HFFc6 (cell line): ENCODE measurements around the gene CDH2. TPM values are rescaled to one million over a fixed set of nuclear protein-coding genes. Genes with fewer than 3 reads are reported as not detected.

Experiments used
- DNase-seq: peaks from one replicate; pipeline ENCODE4 v3.0.0-alpha.2; 2018
- H3K27ac Mint-ChIP-seq: 2 replicates; pipeline ENCODE4 v1.8.0; 2020; ENCODE audit warnings: mild to moderate bottlenecking, mixed read lengths
- H3K27me3 Mint-ChIP-seq: 2 replicates; pipeline ENCODE4 v1.8.0; 2021; ENCODE audit warnings: mild to moderate bottlenecking, moderate library complexity, mixed read lengths; ENCODE audit not compliant: insufficient read depth
- H3K36me3 Mint-ChIP-seq: 2 replicates; pipeline ENCODE4 v1.8.0; 2021; ENCODE audit warnings: low read depth, mixed read lengths
- H3K4me1 Mint-ChIP-seq: 2 replicates; pipeline ENCODE4 v1.8.0; 2020; ENCODE audit warnings: low read depth, mixed read lengths
- H3K4me3 Mint-ChIP-seq: 2 replicates; pipeline ENCODE4 v1.8.0; 2020; ENCODE audit warnings: mild to moderate bottlenecking, moderate library complexity, mixed read lengths
- H3K9me3 Mint-ChIP-seq: 2 replicates; pipeline ENCODE4 v1.8.0; 2020; ENCODE audit warnings: mild to moderate bottlenecking, mixed read lengths
- CTCF ChIP-seq: fragments of 200-600 bp; sonication (generic); IDR thresholded peaks from 2 replicates; pipeline ENCODE4 v1.5.0; 2021; ENCODE audit warnings: antibody characterized with exemption, mild to moderate bottlenecking
- total RNA-seq, 6 experiments: library from RNA; stranded (reverse); fragmentation: NEBNext Ultra II Directional; extraction: Animal tissue kit (Norgen Biotek cat#: 25700); gene quantifications; 2 replicates in 1 of 6; 3 replicates in 5 of 6; pipeline ENCODE4 v1.2.3, GENCODE V29; 2021

The CDH2 gene
- total RNA-seq, 6 experiments from 2014 or later, result 194 to 317 (median 206) TPM

- no peak for DNase-seq
- Mint-ChIP-seq H3K27me3 (no peaks in the 10 kb centered on the region; the same call in 1 of the 2 replicates), H3K4me1 (peaks cover 49% of the 10 kb centered on the region), H3K4me3 (no peak overlapping the region), H3K9me3 (peaks cover 18% of the 10 kb centered on the region), H3K27ac (no peak overlapping the region), H3K36me3 (peaks cover 3% of the 10 kb centered on the region)
- no peak for TF ChIP-seq CTCF
These were observed 275.3 kb downstream of the CDH2 start for GRCh38 chr18:27901424-27902226.
